Skin of body (tissue), 2 donors: ENCODE results near the gene JAZF1. TPM values are rescaled to one million over a fixed set of nuclear protein-coding genes. Genes with fewer than 3 reads are reported as not detected.

ENCODE experiments used
- DNase-seq: peaks from one replicate; lab custom pipeline; 2025; lab: John Stamatoyannopoulos, UW
- total RNA-seq: library from RNA; depleted of rRNA; stranded (reverse); fragments of >200 nt; gene quantifications from one replicate; pipeline ENCODE4 v1.2.3, GENCODE V29; 2014

The JAZF1 gene
- total RNA-seq, 1 donor from 2014 or later = 22.1 TPM

DNA sequence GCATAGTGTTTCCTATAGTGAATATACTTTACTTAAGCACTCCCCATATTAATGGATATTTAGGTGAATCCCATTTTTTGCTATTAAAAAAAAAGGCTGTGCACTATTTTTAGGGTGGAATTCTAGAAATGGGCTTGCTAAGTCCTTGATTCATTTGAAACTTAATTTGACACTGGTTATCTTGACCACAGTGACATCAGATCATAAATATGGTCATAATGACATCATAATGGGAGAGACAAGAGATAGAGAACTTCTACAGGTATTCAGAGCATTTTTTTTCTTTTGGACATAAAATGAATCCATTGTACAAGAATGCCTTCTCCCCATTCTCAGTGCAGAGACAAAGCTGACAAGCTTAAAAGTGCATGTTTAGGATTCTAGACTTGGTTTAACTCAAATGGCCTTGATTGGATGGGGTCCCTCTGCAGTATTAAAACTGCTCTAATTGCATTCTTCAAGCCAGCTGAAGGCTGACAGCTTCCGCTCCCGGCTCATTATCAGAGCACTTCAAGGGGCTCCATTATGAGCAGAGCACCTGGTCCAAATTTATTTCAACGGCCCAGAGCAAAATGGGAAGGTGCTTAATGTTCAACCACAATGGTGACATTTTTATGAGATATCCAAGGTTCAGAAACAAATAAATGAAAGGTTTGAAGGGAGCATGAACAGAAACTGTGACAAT is 104.8 kb downstream of the JAZF1 start:
- DNase-seq = no peak

DNA sequence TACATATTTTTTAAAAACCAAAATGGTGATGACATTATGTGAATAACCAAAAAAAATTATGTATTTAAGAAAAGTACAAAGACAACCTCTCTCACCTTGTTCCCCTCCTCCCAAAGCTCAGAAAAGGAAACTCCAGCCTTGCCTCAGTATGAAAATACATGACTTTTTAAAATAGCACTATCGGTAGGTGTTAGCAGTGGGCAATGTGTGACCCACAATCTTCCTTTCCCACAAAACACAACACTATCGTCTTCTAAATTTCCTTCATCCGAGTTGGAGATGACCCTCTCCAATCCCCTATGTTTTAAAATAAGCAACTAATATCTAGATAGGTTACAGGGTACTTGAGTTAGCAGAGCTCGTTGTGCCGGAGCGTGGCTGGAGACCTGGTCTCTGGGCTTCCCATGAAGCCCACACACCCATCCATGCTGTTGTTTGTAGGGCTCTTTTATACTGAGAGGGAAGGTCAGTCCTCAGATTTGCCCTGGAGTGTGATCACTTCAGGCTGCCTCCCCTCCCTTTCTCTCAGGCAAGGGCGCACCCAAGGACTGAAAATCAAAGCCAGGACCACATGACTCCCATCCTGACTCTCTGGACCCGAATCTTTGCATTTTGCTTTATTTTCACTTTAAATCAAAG is 107.6 kb downstream of the JAZF1 start:
- DNase-seq = no peak

DNA sequence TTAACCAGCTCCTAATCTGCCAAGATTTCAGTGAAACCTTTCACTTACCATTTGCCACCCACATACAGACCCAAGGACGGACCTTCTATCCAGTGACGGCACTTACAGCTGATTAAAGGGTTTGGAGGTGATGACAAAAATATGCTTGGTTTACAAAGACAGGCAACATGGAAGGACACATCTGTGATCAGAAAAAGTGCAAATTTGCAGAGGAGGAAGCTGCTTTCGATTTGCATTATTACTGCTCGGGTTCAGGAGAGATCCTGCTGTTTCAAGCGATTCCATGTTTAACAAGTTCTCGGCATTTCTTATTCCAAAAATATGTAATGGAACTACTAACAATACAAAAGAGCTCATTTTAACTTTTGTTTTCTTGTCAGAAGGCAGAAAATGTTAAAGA is 109.0 kb downstream of the JAZF1 start:
- peak; percentile 38 for DNase-seq

DNA sequence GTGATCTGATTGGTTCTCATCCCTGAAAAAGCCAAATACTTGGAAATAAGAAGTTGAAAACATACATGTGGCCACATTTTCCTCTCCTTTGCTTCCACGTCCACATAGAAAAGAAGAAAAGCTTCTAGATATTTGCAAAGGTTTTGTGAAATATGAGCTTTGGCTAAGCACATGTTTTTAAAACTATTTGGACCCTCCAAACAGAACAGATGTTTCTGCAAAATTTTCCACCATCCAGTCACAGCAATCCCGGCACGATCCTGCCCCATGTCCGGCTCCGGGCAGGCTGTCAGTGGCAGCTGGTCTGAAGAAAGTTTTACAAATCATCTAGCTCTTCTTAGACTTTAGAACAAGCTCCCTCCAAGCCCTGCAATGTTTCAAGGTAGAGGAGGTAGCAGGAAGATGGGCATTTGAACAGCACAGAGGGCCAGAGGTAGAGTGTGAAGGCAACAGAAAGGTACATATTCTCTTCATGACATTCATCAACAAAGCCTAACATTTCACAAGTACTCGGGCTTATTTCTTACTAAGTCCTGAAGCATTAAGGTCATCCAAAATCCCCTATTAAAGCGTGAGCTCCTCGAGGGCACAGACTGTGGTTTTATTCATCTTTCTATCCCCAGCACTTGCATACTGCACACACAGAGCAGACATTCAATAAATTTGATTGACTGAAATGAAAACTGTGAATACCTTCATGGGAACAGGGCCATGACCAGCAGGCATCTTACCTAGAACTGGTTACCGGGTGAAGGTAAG is 110.1 kb downstream of the JAZF1 start:
- peak; percentile 80 for DNase-seq

DNA sequence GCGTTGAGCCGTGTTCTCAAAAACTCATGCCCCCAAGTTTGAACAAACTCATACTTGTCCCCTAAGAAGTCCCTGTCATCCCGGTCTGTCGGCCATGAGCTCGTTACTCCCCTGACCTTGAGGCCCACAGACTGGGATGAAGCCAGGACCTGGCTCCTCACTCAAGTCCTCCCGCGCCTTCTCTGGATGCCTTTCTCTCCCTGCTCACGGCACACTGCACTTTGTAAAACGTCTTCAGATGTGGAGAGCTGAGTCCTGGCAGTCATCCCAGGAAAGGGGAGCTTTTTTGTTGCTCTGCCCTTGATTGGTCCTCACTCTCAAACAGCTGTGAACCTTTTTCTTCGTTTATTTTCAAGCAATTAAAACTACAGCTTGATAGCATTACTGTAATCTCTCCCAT is 110.8 kb downstream of the JAZF1 start:
- peak; percentile 89 for DNase-seq

DNA sequence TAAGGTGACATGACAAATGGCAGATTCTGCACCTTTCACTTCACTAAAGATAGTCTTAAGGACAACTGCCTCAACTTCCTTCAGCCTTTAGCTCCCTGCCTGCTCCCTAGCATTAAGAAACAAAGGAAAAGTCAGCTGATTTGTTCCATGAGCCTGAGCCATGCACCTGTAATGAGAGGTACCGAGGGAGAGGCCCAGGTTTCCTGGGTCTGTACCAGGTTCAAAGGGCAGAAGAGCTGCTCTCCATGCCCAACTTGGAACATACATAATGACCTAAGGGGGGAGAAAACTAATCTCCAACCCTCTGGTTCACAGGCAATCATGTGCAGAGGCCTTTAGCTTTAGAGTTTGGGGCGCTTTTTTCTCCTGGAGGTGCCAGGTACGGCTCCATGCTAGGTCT is 111.2 kb downstream of the JAZF1 start:
- DNase-seq = no peak

DNA sequence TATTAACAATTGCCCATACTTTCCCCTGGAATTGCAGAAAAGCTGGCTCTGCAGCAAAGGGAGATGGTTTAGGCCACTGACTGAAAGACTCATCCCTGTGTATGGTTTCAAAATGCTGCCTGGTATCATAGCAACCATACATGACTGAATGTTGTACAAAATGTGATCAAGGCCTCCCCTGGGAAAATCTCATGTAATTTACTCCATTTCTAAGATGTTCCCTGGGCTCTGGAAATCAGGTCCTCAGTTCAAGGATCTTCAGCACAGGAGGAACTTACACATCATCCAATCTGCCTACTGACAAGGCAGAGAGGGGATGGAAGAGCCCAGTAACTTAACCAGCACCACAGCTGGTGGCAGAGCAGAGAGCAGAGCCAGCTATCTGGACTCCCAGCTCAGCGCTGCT is 111.8 kb downstream of the JAZF1 start:
- peak; percentile 75 for DNase-seq

DNA sequence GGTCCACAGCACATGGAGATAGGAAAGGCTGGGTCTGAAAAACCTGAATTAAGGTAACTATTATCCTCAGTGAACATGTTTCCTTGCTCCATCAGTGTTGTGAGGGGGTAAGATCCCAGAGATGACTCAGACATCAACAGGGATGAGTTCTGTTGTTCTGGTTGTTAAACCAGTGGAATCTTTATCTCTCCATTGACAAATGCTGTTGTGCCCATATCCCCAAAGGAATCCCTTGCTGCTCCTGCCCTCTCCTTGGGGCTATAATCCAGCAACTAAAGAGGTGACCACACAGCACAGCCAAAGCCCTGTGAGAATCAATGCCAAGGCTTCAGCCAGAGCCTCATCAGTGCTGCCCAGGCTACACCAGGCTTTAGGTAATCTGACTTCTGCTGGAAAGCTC is 113.4 kb downstream of the JAZF1 start:
- DNase-seq = no peak

DNA sequence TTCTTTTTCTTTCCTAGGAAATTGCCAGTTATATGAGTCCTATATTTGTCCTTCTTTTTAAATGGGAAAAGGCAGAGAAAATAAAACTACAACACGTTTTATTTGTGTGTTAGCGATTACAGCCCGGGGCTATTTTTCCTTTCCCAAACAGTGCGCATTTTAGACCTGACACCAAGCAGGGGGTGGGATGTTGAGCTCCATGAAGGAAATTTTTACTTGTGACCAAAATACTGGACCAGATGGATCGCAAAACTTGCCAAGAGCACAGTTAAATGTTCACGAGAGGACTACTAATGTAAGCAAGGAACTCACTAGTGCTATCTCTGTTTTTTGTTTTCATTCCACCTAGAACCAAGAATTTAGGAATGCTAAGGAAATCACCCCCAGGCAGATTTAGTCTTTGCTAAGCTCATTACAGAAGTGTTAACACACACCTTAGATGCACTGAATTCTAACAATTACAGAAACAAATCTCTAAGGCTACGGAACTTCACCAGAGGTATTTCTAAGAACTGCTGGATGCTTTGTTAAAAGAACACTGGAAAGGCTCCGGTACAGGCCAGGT is 114.8 kb downstream of the JAZF1 start:
- DNase-seq = peak; percentile 70

DNA sequence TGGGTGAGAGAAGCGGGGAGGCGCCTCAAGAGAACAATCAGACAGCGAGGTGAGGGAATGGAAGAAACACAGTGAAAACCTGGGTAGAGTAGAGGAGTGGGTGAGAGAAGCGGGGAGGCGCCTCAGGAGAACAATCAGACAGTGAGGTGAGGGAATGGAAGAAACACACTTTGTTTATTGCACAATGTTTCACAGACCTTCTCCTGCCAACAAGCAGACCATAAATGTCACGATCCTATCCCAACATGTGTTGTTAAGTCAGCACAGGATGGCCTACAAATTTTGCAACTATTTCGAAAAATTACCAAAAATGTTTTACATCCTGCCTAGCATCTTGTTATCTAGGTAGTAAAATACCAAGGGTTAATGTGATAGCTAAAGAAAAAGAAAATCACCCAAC is 115.3 kb downstream of the JAZF1 start:
- DNase-seq = peak; percentile 39

DNA sequence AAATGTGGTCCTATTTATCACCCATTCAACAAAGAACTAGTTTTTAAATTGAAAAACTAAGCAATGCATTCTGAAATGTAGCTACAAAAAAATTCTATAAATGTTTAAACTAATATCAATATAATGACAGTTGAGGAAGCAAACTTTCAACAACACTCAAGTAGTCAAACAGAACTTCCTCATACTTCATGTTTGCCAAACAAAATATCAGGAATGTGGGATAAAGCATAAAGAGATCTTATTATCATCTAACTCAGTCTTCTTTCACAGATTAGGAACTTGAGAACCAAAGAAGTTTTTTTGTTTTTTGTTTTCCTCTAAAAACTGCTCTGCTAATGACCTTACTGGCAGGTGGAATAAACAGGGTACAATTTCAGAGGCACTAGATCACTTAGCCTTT is 116.2 kb downstream of the JAZF1 start:
- DNase-seq = peak; percentile 25

DNA sequence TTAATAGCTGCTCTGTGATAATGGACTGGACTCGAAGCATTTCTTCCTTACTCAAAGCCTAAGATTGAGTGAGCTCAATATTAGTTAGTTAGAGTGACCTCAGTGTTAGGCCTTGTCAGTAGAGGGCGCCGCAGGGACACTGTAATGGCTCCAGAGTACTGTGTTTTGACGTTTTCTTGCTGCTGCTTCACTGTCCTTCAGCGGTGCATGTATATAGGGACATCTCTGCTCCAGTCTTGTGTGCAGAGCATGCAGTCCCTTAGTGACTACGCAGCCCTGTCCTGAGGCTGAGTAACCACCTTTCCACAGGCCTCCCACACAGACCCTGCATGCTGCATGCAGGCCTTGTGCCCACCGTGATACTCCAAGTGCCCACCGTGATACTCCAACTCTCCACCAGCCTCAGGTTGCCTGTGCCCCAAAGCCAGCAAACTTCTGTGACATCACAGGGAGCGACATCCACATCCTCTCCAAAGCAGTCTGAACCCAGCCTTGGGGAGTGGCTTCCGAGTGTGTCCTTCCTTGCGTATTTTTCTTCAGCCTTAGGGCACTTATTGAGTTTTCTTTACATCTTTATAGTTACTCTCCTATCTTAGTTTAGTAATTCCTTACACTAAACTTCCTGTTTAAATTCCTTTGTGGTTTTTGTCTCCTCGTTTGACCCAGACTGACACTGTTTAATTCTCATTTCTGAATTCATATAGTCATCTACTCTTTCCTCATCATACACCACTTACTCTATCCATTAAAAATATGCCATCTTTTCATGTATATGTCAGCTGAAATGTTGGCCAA is 118.2 kb downstream of the JAZF1 start:
- peak; percentile 26 for DNase-seq

DNA sequence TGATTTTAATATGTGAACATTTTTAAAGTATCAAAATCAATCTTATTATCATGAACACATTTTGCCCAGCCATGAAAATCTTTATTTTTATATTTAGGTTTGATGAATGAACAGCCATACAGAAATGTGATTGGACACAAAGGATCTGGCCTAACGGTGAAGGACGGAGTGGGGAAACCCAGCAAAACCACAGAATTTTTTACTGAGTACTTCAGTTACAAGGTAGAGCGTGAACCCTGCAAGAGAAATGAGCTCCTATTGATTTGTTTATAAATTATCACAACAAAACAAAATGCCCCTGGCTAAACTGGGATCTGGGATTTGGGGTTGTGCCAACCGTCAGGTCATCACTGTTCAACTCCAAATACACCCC is 118.8 kb downstream of the JAZF1 start:
- DNase-seq = no peak

DNA sequence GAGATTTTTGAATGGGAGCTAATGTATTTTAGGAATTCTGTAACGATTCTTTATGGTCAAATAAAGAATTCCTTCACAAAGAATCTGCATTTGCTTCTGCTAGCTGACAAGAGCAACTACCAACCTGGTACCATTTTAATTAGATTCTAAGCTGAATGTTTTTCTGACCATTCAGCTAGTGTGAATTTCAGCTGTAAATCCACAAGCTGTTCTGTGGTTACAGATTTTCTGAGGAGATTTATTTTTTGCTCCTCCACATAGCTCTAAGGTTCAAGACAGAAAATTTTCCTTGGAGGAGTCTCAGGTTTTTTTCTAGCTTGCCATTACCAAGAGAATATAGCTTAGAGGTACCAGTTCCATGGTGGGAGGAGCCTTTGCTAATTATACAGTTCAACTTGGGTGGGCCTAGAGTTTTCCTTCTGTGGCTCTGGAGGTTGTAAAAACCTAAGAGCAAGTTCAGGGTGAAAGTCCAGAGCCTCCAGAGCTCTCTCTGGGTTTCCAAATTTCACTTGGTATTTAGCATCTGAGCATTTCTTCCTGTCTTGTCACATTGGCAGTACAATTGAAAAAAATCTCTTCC is 120.1 kb downstream of the JAZF1 start:
- no peak for DNase-seq

DNA sequence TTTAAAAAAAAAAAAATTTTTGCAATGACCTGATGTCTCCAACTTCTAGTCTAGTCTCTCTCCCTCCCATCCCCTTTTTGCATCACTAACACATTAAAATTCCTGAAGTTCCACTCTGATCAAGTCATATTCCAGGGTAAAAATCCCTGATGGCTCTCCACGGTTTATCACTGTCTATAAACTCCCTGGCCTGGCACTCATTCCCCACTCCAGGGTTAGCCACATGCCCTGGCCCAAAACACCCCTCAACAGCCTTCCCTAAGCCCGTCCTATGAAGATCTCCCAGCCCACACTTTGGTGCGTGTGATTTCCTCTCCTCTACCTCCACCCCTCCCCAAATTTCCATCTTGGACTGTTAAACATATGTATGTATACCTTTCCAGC is 125.4 kb downstream of the JAZF1 start:
- DNase-seq = no peak

DNA sequence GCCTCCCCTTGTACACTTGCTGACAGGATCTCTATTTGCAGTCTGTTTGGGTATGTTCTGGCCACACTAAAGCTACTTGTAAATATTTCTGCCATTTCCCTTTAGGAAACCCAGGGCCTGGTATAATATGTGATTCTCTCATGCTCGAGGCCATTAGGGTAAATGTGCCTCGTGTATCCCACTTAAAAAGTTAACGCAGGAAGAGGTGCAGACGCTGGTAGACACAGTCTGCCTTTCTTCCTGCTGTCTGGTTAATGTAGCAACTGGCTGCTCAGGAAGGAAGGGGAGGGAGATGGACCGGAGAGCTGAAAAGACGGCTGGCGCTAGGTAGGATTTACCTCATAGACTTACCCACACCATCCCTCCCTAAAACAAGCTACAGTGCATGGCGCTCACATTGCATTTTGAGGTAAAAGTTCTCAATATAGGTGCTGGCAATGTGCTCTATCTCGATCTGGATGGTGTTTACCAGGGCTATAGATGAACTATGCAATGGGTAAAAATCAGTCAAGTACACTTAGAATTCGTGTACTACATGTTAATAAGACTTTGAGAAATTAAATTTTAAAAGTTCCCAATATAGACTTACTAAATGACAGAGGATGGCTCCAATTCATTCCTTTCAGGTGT is 125.9 kb downstream of the JAZF1 start:
- DNase-seq = no peak

DNA sequence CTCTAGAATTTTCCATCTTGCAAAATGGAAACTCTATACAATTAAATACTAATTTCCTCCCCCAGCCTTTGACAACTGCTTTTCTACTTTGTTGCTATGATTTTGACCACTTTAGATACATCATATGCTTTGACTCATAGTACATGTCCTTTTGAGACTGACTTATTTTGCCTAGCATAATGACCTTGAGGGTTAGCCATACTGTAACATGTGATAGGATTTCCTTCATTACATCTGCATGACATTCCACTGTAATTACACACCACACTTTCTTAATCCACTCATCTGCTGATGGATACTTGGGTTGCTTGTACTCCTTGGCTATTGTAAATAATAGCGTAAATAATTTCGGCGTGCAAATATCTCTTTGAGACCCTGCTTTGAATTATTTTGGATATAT is 127.7 kb downstream of the JAZF1 start:
- DNase-seq = no peak

DNA sequence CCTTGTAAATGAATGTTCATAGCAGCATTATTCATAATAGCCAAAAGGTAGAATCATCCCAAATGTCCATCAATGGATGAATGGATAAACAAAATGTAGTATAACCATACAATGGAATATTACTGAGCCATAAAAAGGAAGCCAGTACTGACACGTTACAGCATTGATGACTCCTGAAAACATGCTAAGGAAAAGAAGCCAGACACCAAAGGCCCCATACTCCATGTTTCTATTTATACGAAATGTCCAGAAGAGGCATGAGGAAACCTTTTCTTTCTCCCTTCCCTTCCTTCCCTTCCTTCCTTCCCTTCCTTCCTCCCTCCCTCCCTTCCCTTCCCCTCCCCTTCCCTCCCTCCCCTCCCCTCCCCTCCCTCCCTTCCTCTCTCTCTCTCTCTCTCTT is 131.9 kb downstream of the JAZF1 start:
- DNase-seq = no peak

DNA sequence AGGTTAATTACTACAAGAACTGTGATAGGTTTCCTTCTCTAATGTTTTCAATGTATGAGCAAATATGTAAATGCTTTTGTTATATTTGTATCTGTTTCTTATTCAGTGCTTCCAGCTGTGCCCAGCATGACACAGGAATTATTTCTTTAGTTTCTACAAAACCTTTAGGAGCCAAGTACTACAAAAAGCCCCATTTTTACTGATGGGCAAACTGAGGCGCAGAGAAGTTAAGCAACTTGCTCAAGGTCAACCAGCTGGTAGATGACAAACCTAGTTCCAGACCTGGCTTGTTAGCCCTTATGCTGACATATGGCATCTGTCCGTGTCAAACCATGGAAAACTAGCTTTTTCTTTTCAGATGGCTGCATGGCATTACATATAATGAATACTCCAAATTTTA is 134.6 kb downstream of the JAZF1 start:
- no peak for DNase-seq

DNA sequence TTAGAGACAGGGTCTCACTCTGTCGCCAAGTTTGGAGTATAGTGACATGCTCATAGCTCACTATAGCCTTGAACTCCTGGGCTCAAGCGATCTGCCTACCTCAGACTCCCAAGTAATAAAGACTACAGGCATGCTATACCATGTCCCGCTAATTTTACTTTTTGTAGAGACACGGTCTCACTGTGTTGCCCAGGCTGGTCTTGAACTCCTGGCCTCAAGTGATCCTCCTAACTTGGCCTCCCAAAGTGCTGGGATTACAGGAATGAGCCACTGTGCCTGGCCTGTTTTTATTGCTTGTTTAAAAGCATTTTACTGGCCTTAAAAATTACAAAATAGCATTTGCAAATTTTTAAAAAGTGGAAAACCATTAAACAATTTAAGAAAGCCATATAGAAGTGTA is 135.0 kb downstream of the JAZF1 start:
- no peak for DNase-seq

DNA sequence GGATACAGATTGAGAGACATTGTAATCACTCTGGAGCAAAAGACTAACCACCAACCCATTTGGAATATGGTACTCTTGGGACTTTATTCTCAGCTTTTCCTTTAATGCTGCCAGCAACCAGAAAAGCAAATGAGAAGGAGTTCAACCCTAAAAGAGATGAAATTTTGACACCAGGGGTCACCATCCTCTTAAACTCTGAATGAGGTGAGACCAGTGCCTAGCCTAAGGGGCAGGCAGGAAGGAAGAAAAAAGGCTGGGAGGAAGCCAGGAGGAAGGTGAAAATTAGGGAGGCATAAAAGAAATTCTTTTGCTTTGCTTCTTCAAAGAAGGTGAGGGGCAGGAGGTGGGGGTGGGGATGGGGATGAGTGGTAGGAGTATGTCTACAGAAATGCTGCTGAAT is 135.8 kb downstream of the JAZF1 start:
- no peak for DNase-seq
